OCI-LY1 (cell line): ENCODE data around the gene PCDHGA10.

Experiments
- CTCF ChIP-seq: fragments of 200-600 bp; sonication (generic), shearing (Covaris generic); IDR thresholded peaks from 2 replicates; pipeline ENCODE4 v1.5.1; 2017; ENCODE audit warnings: mild to moderate bottlenecking, antibody characterized with exemption, low read length, moderate library complexity, mixed read lengths
- EZH2 ChIP-seq: fragments of 200-600 bp; sonication (generic), shearing (Covaris generic); IDR thresholded peaks from 2 replicates; pipeline ENCODE4 v1.8.0; 2017; ENCODE audit warnings: borderline replicate concordance, mixed run types, mild to moderate bottlenecking, antibody characterized with exemption, low read length, moderate library complexity, mixed read lengths

- no peak for TF ChIP-seq CTCF
- no peak for TF ChIP-seq EZH2
These were observed 28.9 kb downstream of the PCDHGA10 start for GRCh38 chr5:141441571-141442170.
